ENCODE results near the gene MMP13. TPM values are rescaled to one million over a fixed set of nuclear protein-coding genes. Genes with fewer than 3 reads are reported as not detected.

MMP13 gene
- 0.16 TPM in 1 of 2 replicates, not detected in the other for total RNA-seq

DNA sequence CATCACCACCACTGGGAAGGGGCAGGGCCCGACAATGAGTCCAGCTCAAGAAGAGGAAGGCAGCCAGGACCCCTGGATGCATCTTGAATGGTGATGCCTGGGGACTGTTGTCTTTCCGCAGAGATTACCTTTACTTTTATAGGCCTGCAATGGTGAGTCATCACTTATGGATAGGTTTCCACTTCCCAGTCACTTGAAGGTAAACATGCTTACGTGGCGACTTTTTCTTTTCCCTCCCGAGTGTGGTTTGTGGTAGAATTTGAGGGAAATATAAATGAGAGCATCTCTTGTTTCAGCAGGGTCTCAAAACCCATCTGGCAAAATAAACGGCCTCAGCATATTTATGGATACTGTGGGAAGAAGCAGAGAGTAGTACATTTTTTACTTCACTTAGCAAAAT lies at the start of gene MMP13:
Gene MMP13, minus strand, starts transcription at position 109 of the 400 bp plus-strand sequence. Its CDS starts 27 bp downstream, at position 82.

Other genes starting within 250 kb of the MMP13 start
- gene MMP27, start 250.0 kb downstream of the MMP13 start, total RNA-seq: not detected in 2 replicates
- gene MMP8, start 230.8 kb downstream of the MMP13 start, total RNA-seq: 0.11 TPM in 1 of 2 replicates, not detected in the other
- gene MMP10, start 175.1 kb downstream of the MMP13 start, total RNA-seq: 1.8 and 25.9 TPM in 2 replicates
- gene MMP1, start 157.6 kb downstream of the MMP13 start, total RNA-seq: 30.6 and 57.7 TPM in 2 replicates
- 0.78 and 5.9 TPM in 2 replicates for gene MMP3, start 112.1 kb downstream of the MMP13 start, total RNA-seq
- gene MMP12, start 80.8 kb downstream of the MMP13 start, total RNA-seq: not detected in 2 replicates
- gene DCUN1D5, start 136.4 kb upstream of the MMP13 start, total RNA-seq: 97.6 and 134 TPM in 2 replicates
- 13.9 and 21.9 TPM in 2 replicates for gene DYNC2H1, start 153.7 kb upstream of the MMP13 start, total RNA-seq